BJ (cell line): ENCODE data around the gene SS18. TPM values are rescaled to one million over a fixed set of nuclear protein-coding genes. Genes with fewer than 3 reads are reported as not detected.

Experiments
- CTCF ChIA-PET: fragments of 350-600 bp; formaldehyde crosslinking; extraction: SDS; loops from one replicate; lab custom pipeline; 2021; ENCODE audit warnings: antibody characterized with exemption, inconsistent platforms; lab: Yijun Ruan, JAX
- POLR2A ChIA-PET: fragments of 300-600 bp; sonication (Branson Sonifier 250); formaldehyde crosslinking; extraction: SDS; loops from one replicate; lab custom pipeline; 2021; ENCODE audit warnings: antibody characterized with exemption; lab: Charles Lee
- DNase-seq: peaks from one replicate; pipeline ENCODE4 v3.0.0-alpha.2; 2011; ENCODE audit warnings: low read depth
- H3K27me3 ChIP-seq: 2 replicates; pipeline ENCODE4 v1.6.0; 2011; ENCODE audit warnings: low read length; ENCODE audit not compliant: control insufficient read depth, insufficient read depth
- H3K36me3 ChIP-seq: 2 replicates; pipeline ENCODE4 v1.5.1; 2011; ENCODE audit warnings: low read length; ENCODE audit not compliant: control insufficient read depth, insufficient read depth
- H3K4me3 ChIP-seq: 2 replicates; pipeline ENCODE4 v1.5.1; 2011; ENCODE audit warnings: low read depth, mild to moderate bottlenecking, control low read depth, low read length
- CTCF ChIP-seq: IDR thresholded peaks from 2 replicates; pipeline ENCODE4 v1.5.1; 2011; ENCODE audit warnings: low read depth, mild to moderate bottlenecking, control low read depth, inconsistent platforms, low read length, moderate library complexity; ENCODE audit not compliant: insufficient read depth
- polyA plus RNA-seq: library from polyadenylated mRNA; depleted of rRNA; stranded (reverse); fragments of >200 nt; gene quantifications from 2 replicates; pipeline ENCODE4 v1.2.3, GENCODE V29; 2011; rRNA removed

Gene SS18
- polyA plus RNA-seq, 1 experiment, result 163 TPM

GRCh38 chr18:25982961-25983360, 107.5 kb downstream of the SS18 start:
- ChIA-PET POLR2A (no interaction called here), CTCF (no interaction called here)
- no peak for DNase-seq
- H3K36me3 ChIP-seq, result no peaks in the 10 kb centered on the region
- no peak for TF ChIP-seq CTCF
- no peak overlapping the region for H3K4me3 ChIP-seq
- H3K27me3 ChIP-seq, result no peaks in the 10 kb centered on the region

- DNase-seq, result no peak
- ChIA-PET POLR2A (no interaction called here), CTCF (interaction anchor here (1.2 kb wide), 1 partner anchor 13 kb away, joined by 3 read pairs; no protein-coding TSS in a partner anchor)
- no peak for TF ChIP-seq CTCF
- Histone ChIP-seq H3K4me3 (no peak overlapping the region), H3K36me3 (no peaks in the 10 kb centered on the region), H3K27me3 (no peaks in the 10 kb centered on the region)
Observed at GRCh38 chr18:25982153-25982552, 108.3 kb downstream of the SS18 start.

GRCh38 chr18:25979369-25980040, 110.9 kb downstream of the SS18 start:
- CTCF ChIA-PET, result no interaction called here
- no peak overlapping the region for H3K4me3 ChIP-seq
- no peak for TF ChIP-seq CTCF
- no peaks in the 10 kb centered on the region for H3K27me3 ChIP-seq
- no peaks in the 10 kb centered on the region for H3K36me3 ChIP-seq
- no peak for DNase-seq
- POLR2A ChIA-PET, result no interaction called here

- ChIA-PET POLR2A (no interaction called here), CTCF (interaction anchor here (1.7 kb wide), 1 partner anchor 8 kb away, joined by 3 read pairs; no protein-coding TSS in a partner anchor)
- H3K4me3 ChIP-seq, result no peak overlapping the region
- DNase-seq, result no peak
- no peak for TF ChIP-seq CTCF
- H3K27me3 ChIP-seq, result no peaks in the 10 kb centered on the region
- H3K36me3 ChIP-seq, result no peaks in the 10 kb centered on the region
Observed at GRCh38 chr18:25976554-25976953, 113.9 kb downstream of the SS18 start.

- no peaks in the 10 kb centered on the region for H3K27me3 ChIP-seq
- TF ChIP-seq CTCF, result no peak
- no peak overlapping the region for H3K4me3 ChIP-seq
- no peaks in the 10 kb centered on the region for H3K36me3 ChIP-seq
- ChIA-PET POLR2A (no interaction called here), CTCF (no interaction called here)
- DNase-seq, result no peak
Observed at GRCh38 chr18:25974630-25975077, 115.8 kb downstream of the SS18 start.

Other genes starting within 250 kb of the SS18 start
- gene PSMA8, start 43.3 kb upstream of the SS18 start, polyA plus RNA-seq, result not detected in 2 replicates
- 1.1 TPM in 2 replicates for gene TAF4B, start 135.8 kb upstream of the SS18 start, polyA plus RNA-seq